GM20000 (cell line): Measurements from ENCODE around the gene NFATC3.
A peak's percentile ranks its signal among the peaks of the same experiment; 100 is the strongest.

Experiments used
- DNase-seq: peaks from one replicate; pipeline ENCODE4 v3.0.0; 2012; ENCODE audit warnings: low spot score
- CTCF ChIP-seq: IDR thresholded peaks from 2 replicates; pipeline ENCODE4 v1.5.1; 2012; ENCODE audit warnings: mild to moderate bottlenecking, control low read depth; ENCODE audit errors: extremely low read depth, missing control alignments

The NFATC3 gene

GRCh38 chr16:68049449-68049848 is 35.7 kb upstream of the NFATC3 start:
- no peak for TF ChIP-seq CTCF
- DNase-seq: no peak

- no peak for DNase-seq
- no peak for TF ChIP-seq CTCF
Measured at GRCh38 chr16:68055395-68055794, 29.8 kb upstream of the NFATC3 start.

- no peak for DNase-seq
- no peak for TF ChIP-seq CTCF
Measured at GRCh38 chr16:68059804-68060203, 25.4 kb upstream of the NFATC3 start.

- no peak for DNase-seq
- TF ChIP-seq CTCF: no peak
Measured at GRCh38 chr16:68061396-68061795, 23.8 kb upstream of the NFATC3 start.

GRCh38 chr16:68062910-68063393 is 22.2 kb upstream of the NFATC3 start:
- no peak for TF ChIP-seq CTCF
- no peak for DNase-seq

GRCh38 chr16:68064791-68065365 is 20.3 kb upstream of the NFATC3 start:
- TF ChIP-seq CTCF: peak; percentile 70
- DNase-seq: peak; percentile 65

- TF ChIP-seq CTCF: no peak
- DNase-seq: no peak
Measured at GRCh38 chr16:68065716-68066305, 19.4 kb upstream of the NFATC3 start.
